Colonic mucosa (tissue), 4 donors: ENCODE results near the gene MRPS26. TPM values are rescaled to one million over a fixed set of nuclear protein-coding genes. Genes with fewer than 3 reads are reported as not detected.

ENCODE experiments used
- DNase-seq: peaks from one replicate; pipeline ENCODE4 v3.0.0-alpha.2; 2020
- H3K27ac ChIP-seq: fragments of 200-600 bp; one replicate; pipeline ENCODE4 v1.8.0; 2021
- H3K27me3 ChIP-seq: fragments of 200-600 bp; one replicate; pipeline ENCODE4 v1.8.0; 2021
- H3K36me3 ChIP-seq: fragments of 200-600 bp; one replicate; pipeline ENCODE4 v1.8.0; 2021
- H3K4me1 ChIP-seq: fragments of 200-600 bp; one replicate; pipeline ENCODE4 v1.8.0; 2021; ENCODE audit warnings: mild to moderate bottlenecking
- H3K4me3 ChIP-seq: fragments of 200-600 bp; one replicate; pipeline ENCODE4 v1.8.0; 2021
- H3K9ac ChIP-seq, 2 donors: one replicate each; pipeline ENCODE4 v1.7.0; 2013; ENCODE audit warnings: control low read depth in 2 of 2, low read depth in 2 of 2, low read length in 2 of 2
- H3K9me3 ChIP-seq: fragments of 200-600 bp; one replicate; pipeline ENCODE4 v1.8.0; 2021
- intact Hi-C: fragments of 100-400 bp; cut with DNase I; formaldehyde crosslinking; loops from one replicate; pipeline ENCODE4 v1.14.1; 2022
- total RNA-seq, 2 donors: library from RNA; stranded (reverse); fragmentation: NEBNext Ultra II Directional in 1 of 2; extraction: Animal tissue kit (Norgen Biotek cat#: 25700) in 1 of 2; gene quantifications; one replicate each; pipeline ENCODE4 v1.2.1, GENCODE V29; 2021
- TF ChIP-seq, protein P1 (sequence below): fragments of 200-600 bp; IDR thresholded peaks from one replicate; pipeline ENCODE4 v1.8.0; 2022; ENCODE audit warnings: antibody characterized with exemption, mild to moderate bottlenecking
- donor health status: healthy.
- donor health status: DM: no; HTN: no; CAD: no.
- donor health status: DM: no; HTN: no; CAD: no.

Gene MRPS26
- total RNA-seq, 2 donors from 2014 or later: 37.6 to 72.5 TPM

GRCh38 chr20:3094848-3095629, 49.2 kb downstream of the MRPS26 start:
- H3K4me3 ChIP-seq: no peak overlapping the region
- H3K36me3 ChIP-seq: no peaks in the 10 kb centered on the region
- TF ChIP-seq, protein P1, sequence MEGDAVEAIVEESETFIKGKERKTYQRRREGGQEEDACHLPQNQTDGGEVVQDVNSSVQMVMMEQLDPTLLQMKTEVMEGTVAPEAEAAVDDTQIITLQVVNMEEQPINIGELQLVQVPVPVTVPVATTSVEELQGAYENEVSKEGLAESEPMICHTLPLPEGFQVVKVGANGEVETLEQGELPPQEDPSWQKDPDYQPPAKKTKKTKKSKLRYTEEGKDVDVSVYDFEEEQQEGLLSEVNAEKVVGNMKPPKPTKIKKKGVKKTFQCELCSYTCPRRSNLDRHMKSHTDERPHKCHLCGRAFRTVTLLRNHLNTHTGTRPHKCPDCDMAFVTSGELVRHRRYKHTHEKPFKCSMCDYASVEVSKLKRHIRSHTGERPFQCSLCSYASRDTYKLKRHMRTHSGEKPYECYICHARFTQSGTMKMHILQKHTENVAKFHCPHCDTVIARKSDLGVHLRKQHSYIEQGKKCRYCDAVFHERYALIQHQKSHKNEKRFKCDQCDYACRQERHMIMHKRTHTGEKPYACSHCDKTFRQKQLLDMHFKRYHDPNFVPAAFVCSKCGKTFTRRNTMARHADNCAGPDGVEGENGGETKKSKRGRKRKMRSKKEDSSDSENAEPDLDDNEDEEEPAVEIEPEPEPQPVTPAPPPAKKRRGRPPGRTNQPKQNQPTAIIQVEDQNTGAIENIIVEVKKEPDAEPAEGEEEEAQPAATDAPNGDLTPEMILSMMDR: no peak
- no peak overlapping the region for H3K9ac ChIP-seq
- intact Hi-C loops: no loop called here
- no peaks in the 10 kb centered on the region for H3K9me3 ChIP-seq
- DNase-seq: no peak
- no peaks in the 10 kb centered on the region for H3K4me1 ChIP-seq
- peaks cover 10% of the 10 kb centered on the region for H3K27me3 ChIP-seq
- no peak overlapping the region for H3K27ac ChIP-seq

Other genes with a start within 250 kb of the MRPS26 start
- 1 to 10 TPM in 1 of 2 donors, under 1 TPM in 1; 0.98 to 1.1 TPM for gene CPXM1, start 245.4 kb upstream of the MRPS26 start, total RNA-seq
- not detected for gene C20orf141, start 231.1 kb upstream of the MRPS26 start, total RNA-seq
- not detected for gene TMEM239, start 229.7 kb upstream of the MRPS26 start, total RNA-seq
- gene PCED1A, start 205.4 kb upstream of the MRPS26 start, total RNA-seq: 10 to 100 TPM; 21.7 to 24.8 TPM
- gene VPS16, start 205.3 kb upstream of the MRPS26 start, total RNA-seq: 10 to 100 TPM; 35.7 to 40.5 TPM
- gene PTPRA, start 172.6 kb upstream of the MRPS26 start, total RNA-seq: 10 to 100 TPM; 30.3 to 55.2 TPM
- gene GNRH2, start 2.4 kb upstream of the MRPS26 start, total RNA-seq: not detected
- not detected for gene OXT, start 25.6 kb downstream of the MRPS26 start, total RNA-seq
- not detected for gene AVP, start 38.7 kb downstream of the MRPS26 start, total RNA-seq
- 10 to 100 TPM; 17.3 to 19.8 TPM for gene FASTKD5, start 113.8 kb downstream of the MRPS26 start, total RNA-seq
- gene UBOX5, start 113.8 kb downstream of the MRPS26 start, total RNA-seq: 1 to 10 TPM; 6.5 to 6.6 TPM
- 1 to 10 TPM; 7.9 to 8.3 TPM for gene LZTS3, start 127.5 kb downstream of the MRPS26 start, total RNA-seq
- gene DDRGK1, start 158.6 kb downstream of the MRPS26 start, total RNA-seq: 10 to 100 TPM; 57.8 to 88.6 TPM
- gene ITPA, start 163.4 kb downstream of the MRPS26 start, total RNA-seq: 10 to 100 TPM; 35.2 to 67.6 TPM
- gene SLC4A11, start 193.1 kb downstream of the MRPS26 start, total RNA-seq: 1 to 10 TPM; 1.2 to 2.6 TPM